Globus pallidus (tissue), 1 donor: ENCODE measurements around the gene NRXN3.

ENCODE experiments used
- DNase-seq: peaks from one replicate; pipeline ENCODE4 v3.0.0-alpha.2; 2015; ENCODE audit warnings: low spot score

Gene NRXN3

DNA sequence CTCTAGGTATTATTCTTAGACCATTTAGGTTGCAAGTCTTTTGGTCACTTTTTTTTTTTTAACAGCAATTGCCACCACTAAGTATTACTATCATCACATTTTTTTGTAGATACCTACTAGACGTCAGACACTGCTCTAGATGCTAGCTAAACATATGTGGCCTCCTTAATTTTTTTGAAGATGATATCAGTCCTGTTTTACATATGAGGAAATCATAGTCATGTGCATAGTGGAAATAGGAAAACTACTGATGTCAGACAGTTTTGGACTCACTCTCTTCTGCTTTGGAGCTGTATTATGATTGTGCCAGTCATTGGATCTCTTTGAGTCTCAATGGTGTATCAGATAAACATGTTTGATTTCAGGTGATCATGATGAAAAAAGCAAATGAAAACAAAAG is 1736.8 kb downstream of the NRXN3 start:
- DNase-seq = no peak

DNA sequence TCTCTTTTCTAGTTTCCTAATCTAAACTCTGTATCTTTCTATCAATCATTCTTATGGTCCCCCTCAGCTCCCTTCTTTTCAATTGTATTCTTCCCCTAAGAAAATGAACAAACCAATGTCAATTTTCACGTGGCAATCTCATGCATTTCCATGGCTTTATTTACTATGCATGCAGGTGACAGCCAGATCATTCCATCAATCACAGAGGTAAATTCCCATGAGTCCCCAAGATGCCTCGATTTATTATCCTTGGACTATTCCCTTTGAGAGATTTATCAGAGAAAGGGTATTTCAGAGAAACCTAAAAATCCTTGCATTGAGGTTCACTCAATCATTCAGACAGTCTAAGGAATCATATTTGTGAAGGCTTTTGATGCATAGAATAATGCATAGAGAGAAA is 1739.9 kb downstream of the NRXN3 start:
- DNase-seq = no peak

DNA sequence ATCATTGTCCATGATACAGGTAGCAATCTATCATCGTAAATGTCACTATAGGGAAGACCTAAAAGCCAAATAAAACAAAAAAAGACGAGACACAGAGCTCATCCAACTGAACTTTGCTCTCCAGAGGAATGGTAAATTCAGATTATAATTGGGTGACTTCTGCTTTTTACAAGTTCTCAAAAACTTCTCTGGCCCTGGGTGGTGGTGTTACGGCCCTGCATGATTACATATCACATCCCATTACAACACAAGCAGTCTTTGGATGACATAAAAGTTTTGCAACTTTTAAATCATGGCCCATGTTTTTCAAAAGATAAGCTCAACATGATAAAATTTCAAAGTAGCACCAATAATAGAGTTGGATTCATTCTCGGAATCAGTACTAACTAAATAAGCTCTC is 1741.6 kb downstream of the NRXN3 start:
- DNase-seq = no peak

DNA sequence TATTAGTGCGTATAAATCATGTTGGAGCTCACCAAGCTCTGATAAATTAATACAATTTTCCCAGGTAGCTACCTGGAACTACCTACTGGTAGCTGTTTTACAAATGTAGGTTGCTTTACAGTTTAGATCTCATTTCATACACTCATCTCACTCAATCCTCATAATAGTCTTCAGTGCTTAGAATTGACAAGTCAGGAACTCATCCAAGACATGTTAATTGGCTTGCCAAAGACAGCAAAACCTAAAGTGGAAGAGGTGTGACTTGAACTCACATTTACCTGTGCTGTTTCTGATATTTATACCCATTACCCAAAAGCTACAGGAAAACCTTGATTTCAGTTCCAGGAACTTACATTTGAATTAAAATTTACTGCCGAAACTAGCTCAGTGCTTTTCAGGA is 1744.4 kb downstream of the NRXN3 start:
- DNase-seq = no peak

DNA sequence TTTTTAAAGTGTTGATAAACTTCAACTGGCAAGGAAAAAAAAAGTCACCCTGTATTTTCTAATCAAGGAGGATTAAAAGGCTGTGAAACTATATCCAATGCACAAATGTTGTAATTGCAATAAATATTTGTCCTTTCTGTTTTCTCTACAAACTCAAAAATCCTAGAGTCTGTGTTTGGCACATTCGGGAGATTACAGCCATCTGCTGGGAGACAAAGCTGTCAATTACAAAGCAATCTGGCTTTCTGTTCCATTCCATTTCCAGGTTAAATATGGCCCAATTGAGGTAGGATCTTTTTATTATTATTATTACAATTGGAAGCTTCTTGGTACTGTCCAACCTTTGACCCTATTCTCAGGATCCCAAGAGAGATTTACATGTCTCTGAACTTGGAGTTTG is 1745.2 kb downstream of the NRXN3 start:
- DNase-seq = peak; percentile 2

DNA sequence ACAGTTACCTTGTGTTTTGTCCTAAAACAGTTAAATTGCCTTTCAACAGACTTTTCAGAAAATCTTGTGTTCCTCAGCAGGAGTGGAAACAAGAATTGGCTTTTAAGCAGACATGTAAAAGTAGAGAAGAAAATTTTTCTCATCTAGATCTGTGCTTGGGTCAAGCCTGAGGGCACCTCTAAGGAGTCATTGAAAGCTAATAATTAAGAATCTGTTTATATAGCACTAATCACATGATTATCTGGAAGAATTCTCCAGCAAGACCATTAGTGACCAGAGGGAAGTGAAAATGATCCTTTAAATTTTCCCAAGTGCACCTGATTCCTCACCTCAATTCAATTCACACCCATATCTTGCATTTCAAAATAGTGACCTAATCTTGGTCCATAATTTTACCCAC is 1746.1 kb downstream of the NRXN3 start:
- no peak for DNase-seq

DNA sequence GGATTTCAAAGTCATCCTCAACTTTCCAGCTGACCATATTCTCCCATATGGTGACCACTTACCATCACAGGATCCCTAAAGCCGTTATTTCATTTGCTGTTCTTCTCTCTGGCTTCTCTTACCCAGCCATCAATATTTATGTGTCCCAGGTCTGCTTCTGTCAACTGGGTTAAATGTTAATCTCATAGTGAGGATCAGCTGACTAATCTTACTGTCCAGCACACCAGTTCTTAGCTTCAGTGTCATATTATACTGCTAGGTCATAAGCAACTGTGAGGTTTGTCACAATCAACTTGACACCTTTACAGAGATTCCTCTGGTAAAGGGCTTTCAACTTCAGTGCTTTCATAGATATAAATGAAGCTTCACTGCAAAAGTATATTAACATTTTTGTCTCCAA is 1746.7 kb downstream of the NRXN3 start:
- no peak for DNase-seq
